HCT116 (cell line): ENCODE data around the gene HSPG2. TPM values are rescaled to one million over a fixed set of nuclear protein-coding genes. Genes with fewer than 3 reads are reported as not detected.

ENCODE experiments used
- ATAC-seq: fragments of 200-7000 bp; cut with Tn5 transposase; 2 replicates; pipeline ENCODE4 v1.9.1; 2020; ENCODE audit warnings: mild to moderate bottlenecking, moderate library complexity
- BruUV-seq: library from RNA; stranded (reverse); fragments of 400-500 nt; replicated peaks from 2 replicates; lab custom pipeline; 2021; lab: Mats Ljungman, UMichigan
- CTCF ChIA-PET: fragments of 300-600 bp; sonication (Branson Sonifier 250); formaldehyde crosslinking; loops from one replicate; lab custom pipeline; 2021; ENCODE audit warnings: antibody characterized with exemption; lab: Charles Lee
- POLR2A ChIA-PET: fragments of 300-600, 350-600 bp; sonication (Branson Sonifier 250); formaldehyde crosslinking; loops from one replicate; lab custom pipeline; 2021; ENCODE audit warnings: antibody characterized with exemption; lab: Charles Lee
- RAD21 ChIA-PET, 2 experiments: fragments of 300-600 bp; sonication (Branson Sonifier 250); formaldehyde crosslinking; loops; one replicate each; lab custom pipeline; 2023; ENCODE audit warnings: low total read pairs in 2 of 2; ENCODE audit not compliant: uncharacterized antibody in 2 of 2, unreplicated experiment in 2 of 2, low non-redundant PET in 1 of 2; lab: Charles Lee
- DNase-seq: peaks from one replicate; pipeline ENCODE4 v3.0.0-alpha.2; 2010; ENCODE audit warnings: low read depth, low spot score
- H2AFZ ChIP-seq: fragments of 200-600 bp; shearing (Covaris generic), sonication (generic); 2 replicates; pipeline ENCODE4 v1.6.1; 2017; ENCODE audit warnings: low read depth, mixed run types, mixed read lengths, antibody characterized with exemption, low read length; ENCODE audit not compliant: poor library complexity, severe bottlenecking
- H3K27ac ChIP-seq: 2 replicates; pipeline ENCODE4 v1.5.1; 2012; ENCODE audit warnings: low read depth, low read length
- H3K27me3 ChIP-seq: fragments of 200-600 bp; sonication (generic); 2 replicates; pipeline ENCODE4 v1.6.1; 2016; ENCODE audit warnings: mixed run types, low read length, mixed read lengths; ENCODE audit not compliant: insufficient read depth
- H3K36me3 ChIP-seq, 2 experiments: fragments of 200-500 bp in 1 of 2; fragments of 200-600 bp in 1 of 2; sonication (Bioruptor generic) in 1 of 2; sonication (generic) in 1 of 2; 2 replicates each; pipeline versions ENCODE4 v1.5.1 to v1.6.1; 2014 to 2016; ENCODE audit warnings: low read length in 2 of 2, inconsistent platforms in 1 of 2, mixed read lengths in 1 of 2, mixed run types in 1 of 2; ENCODE audit not compliant: insufficient read depth in 2 of 2, control insufficient read depth in 1 of 2
- H3K4me1 ChIP-seq, 2 experiments: fragments of 200-600 bp in 1 of 2; sonication (generic) in 1 of 2; 2 replicates each; pipeline versions ENCODE4 v1.5.1 to v1.6.1; 2012 to 2017; ENCODE audit warnings: low read length in 2 of 2, inconsistent platforms in 1 of 2, mild to moderate bottlenecking in 1 of 2, mixed read lengths in 1 of 2, mixed run types in 1 of 2, moderate library complexity in 1 of 2; ENCODE audit not compliant: insufficient read depth in 2 of 2, control insufficient read depth in 1 of 2
- H3K4me2 ChIP-seq: fragments of 200-600 bp; sonication (generic); 2 replicates; pipeline ENCODE4 v1.6.1; 2017; ENCODE audit warnings: mixed run types, low read length, mixed read lengths
- H3K4me3 ChIP-seq, 2 experiments: fragments of 200-600 bp in 1 of 2; sonication (generic) in 1 of 2; replicated peaks in 1 of 2; 2 replicates each; pipeline ENCODE4 v1.5.1; 2011 to 2016; ENCODE audit warnings: low read length in 2 of 2, control low read depth in 1 of 2, low read depth in 1 of 2, mild to moderate bottlenecking in 1 of 2, mixed read lengths in 1 of 2, mixed run types in 1 of 2
- H3K79me2 ChIP-seq: fragments of 200-600 bp; sonication (generic); 2 replicates; pipeline ENCODE4 v1.6.1; 2017; ENCODE audit warnings: mild to moderate bottlenecking, mixed run types, low read length, moderate library complexity, mixed read lengths; ENCODE audit not compliant: insufficient read depth
- H3K9ac ChIP-seq: fragments of 200-600 bp; sonication (generic); 2 replicates; pipeline ENCODE4 v1.6.1; 2016; ENCODE audit warnings: low read length, mixed read lengths
- H3K9me2 ChIP-seq: fragments of 200-600 bp; sonication (generic), shearing (Covaris generic); 2 replicates; pipeline ENCODE4 v1.6.1; 2017; ENCODE audit warnings: mixed run types, mild to moderate bottlenecking, moderate library complexity; ENCODE audit not compliant: insufficient read depth
- H3K9me3 ChIP-seq, 2 experiments: fragments of 200-500 bp in 1 of 2; fragments of 200-600 bp in 1 of 2; sonication (Bioruptor generic) in 1 of 2; sonication (generic) in 1 of 2; 2 replicates each; pipeline ENCODE4 v1.6.1; 2014 to 2017; ENCODE audit warnings: low read length in 2 of 2, mixed read lengths in 2 of 2, inconsistent platforms in 1 of 2, low read depth in 1 of 2, mild to moderate bottlenecking in 1 of 2, mixed run types in 1 of 2, moderate library complexity in 1 of 2; ENCODE audit not compliant: control insufficient read depth in 1 of 2, insufficient read depth in 1 of 2
- H4K20me1 ChIP-seq: fragments of 200-600 bp; sonication (generic), shearing (Covaris generic); 2 replicates; pipeline ENCODE4 v1.6.1; 2017; ENCODE audit warnings: mixed run types, mild to moderate bottlenecking, moderate library complexity; ENCODE audit not compliant: insufficient read depth
- CBX3 ChIP-seq: IDR thresholded peaks from 2 replicates; pipeline ENCODE4 v1.6.1; 2012; ENCODE audit warnings: low read depth
- ELF1 ChIP-seq: IDR thresholded peaks from 2 replicates; pipeline ENCODE4 v1.6.1; 2012; ENCODE audit warnings: low read depth, borderline replicate concordance
- EZH2 ChIP-seq: fragments of 200-600 bp; sonication (generic); IDR thresholded peaks from 2 replicates; pipeline ENCODE4 v1.6.1; 2017; ENCODE audit warnings: antibody characterized with exemption, mixed run types
- FOSL1 ChIP-seq: IDR thresholded peaks from 2 replicates; pipeline ENCODE4 v1.6.1; 2012; ENCODE audit warnings: low read depth
- JUND ChIP-seq: IDR thresholded peaks from 2 replicates; pipeline ENCODE4 v1.6.1; 2012
- POLR2AphosphoS5 ChIP-seq: IDR thresholded peaks from 2 replicates; pipeline ENCODE4 v1.6.1; 2011; ENCODE audit warnings: mild to moderate bottlenecking, low read depth, low read length, moderate library complexity
- RAD21 ChIP-seq: IDR thresholded peaks from 2 replicates; pipeline ENCODE4 v1.6.1; 2012; ENCODE audit warnings: low read depth, mild to moderate bottlenecking
- SRF ChIP-seq: IDR thresholded peaks from 2 replicates; pipeline ENCODE4 v1.6.1; 2012; ENCODE audit warnings: low read depth
- YY1 ChIP-seq: IDR thresholded peaks from 2 replicates; pipeline ENCODE4 v1.6.1; 2011; ENCODE audit warnings: low read length, low read depth, moderate library complexity, mild to moderate bottlenecking; ENCODE audit not compliant: insufficient replicate concordance; ENCODE audit errors: extremely low read depth
- intact Hi-C: fragments of 100-400 bp; cut with micrococcal nuclease; formaldehyde crosslinking; loops from 2 replicates; pipeline ENCODE4 v1.10.0; 2022
- total RNA-seq: library from RNA; stranded (reverse); gene quantifications from one replicate; pipeline ENCODE4 v1.2.1, GENCODE V29; 2021; ENCODE audit not compliant: unreplicated experiment
- TF ChIP-seq, protein P1 (sequence below), 3 experiments: fragments of 200-600 bp in 1 of 3; sonication (generic) in 1 of 3; IDR thresholded peaks in 2 of 3; conservative IDR thresholded peaks in 1 of 3; 2 replicates each; pipeline ENCODE4 v1.5.1; 2012 to 2017; ENCODE audit warnings: low read depth in 2 of 3, low read length in 2 of 3, antibody characterized with exemption in 1 of 3, borderline replicate concordance in 1 of 3, control low read depth in 1 of 3, mild to moderate bottlenecking in 1 of 3, mixed read lengths in 1 of 3, mixed run types in 1 of 3, moderate library complexity in 1 of 3; ENCODE audit not compliant: insufficient read depth in 1 of 3
- TF ChIP-seq, protein P2 (sequence below): IDR thresholded peaks from 2 replicates; pipeline ENCODE4 v1.6.1; 2011; ENCODE audit warnings: mild to moderate bottlenecking, low read length, moderate library complexity; ENCODE audit not compliant: insufficient replicate concordance; ENCODE audit errors: extremely low read depth

HSPG2 gene
- total RNA-seq, 1 experiment from 2014 or later = 55.7 TPM

DNA sequence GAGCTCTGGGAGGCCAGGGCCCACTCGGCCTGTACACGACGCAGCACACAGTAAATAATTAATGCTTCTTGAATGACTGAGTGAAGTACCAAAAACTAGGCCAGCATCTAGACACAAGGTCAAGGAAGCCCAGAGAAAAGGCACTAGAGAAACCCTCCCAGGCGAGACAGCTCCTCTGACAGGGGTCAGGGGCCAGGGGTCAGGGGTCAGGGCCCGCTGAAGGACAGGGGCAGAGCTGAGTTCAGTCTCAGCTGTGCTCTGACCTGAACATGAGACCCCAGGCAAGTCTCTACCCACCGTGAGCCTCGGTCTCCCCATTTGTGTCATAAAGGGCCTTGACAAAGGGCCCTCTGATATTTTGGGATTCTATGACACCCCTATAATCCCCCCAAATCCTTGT is 68.6 kb downstream of the HSPG2 start:
- Histone ChIP-seq H2AFZ (no peak overlapping the region), H3K9ac (no peak overlapping the region), H3K4me3 (no peak overlapping the region), H3K9me2 (no peaks in the 10 kb centered on the region), H4K20me1 (no peaks in the 10 kb centered on the region), H3K4me1 (peaks cover 20 to 30% of the 10 kb centered on the region in 2 experiments), H3K9me3 (no peaks in the 10 kb centered on the region), H3K27me3 (no peaks in the 10 kb centered on the region), H3K79me2 (no peaks in the 10 kb centered on the region), H3K4me2 (no peak overlapping the region), H3K36me3 (no peaks in the 10 kb centered on the region), H3K27ac (no peak overlapping the region)
- no peak for TF ChIP-seq YY1
- TF ChIP-seq EZH2 = no peak
- no peak for TF ChIP-seq POLR2AphosphoS5
- TF ChIP-seq CBX3 = no peak
- no peak for TF ChIP-seq ELF1
- TF ChIP-seq SRF = no peak
- TF ChIP-seq RAD21 = no peak
- TF ChIP-seq, protein P1, sequence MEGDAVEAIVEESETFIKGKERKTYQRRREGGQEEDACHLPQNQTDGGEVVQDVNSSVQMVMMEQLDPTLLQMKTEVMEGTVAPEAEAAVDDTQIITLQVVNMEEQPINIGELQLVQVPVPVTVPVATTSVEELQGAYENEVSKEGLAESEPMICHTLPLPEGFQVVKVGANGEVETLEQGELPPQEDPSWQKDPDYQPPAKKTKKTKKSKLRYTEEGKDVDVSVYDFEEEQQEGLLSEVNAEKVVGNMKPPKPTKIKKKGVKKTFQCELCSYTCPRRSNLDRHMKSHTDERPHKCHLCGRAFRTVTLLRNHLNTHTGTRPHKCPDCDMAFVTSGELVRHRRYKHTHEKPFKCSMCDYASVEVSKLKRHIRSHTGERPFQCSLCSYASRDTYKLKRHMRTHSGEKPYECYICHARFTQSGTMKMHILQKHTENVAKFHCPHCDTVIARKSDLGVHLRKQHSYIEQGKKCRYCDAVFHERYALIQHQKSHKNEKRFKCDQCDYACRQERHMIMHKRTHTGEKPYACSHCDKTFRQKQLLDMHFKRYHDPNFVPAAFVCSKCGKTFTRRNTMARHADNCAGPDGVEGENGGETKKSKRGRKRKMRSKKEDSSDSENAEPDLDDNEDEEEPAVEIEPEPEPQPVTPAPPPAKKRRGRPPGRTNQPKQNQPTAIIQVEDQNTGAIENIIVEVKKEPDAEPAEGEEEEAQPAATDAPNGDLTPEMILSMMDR (IDR thresholded peaks at IDR 0.05 in 2 of 3, conservative IDR thresholded peaks at IDR 0.05 in 1 of 3; ENCODE audit: borderline replicate concordance in 1 of 3, insufficient read depth in 1 of 3, low read depth in 2 of 3, low read length in 2 of 3) = no peak
- no peak for TF ChIP-seq JUND
- TF ChIP-seq FOSL1 = no peak
- TF ChIP-seq, protein P2, sequence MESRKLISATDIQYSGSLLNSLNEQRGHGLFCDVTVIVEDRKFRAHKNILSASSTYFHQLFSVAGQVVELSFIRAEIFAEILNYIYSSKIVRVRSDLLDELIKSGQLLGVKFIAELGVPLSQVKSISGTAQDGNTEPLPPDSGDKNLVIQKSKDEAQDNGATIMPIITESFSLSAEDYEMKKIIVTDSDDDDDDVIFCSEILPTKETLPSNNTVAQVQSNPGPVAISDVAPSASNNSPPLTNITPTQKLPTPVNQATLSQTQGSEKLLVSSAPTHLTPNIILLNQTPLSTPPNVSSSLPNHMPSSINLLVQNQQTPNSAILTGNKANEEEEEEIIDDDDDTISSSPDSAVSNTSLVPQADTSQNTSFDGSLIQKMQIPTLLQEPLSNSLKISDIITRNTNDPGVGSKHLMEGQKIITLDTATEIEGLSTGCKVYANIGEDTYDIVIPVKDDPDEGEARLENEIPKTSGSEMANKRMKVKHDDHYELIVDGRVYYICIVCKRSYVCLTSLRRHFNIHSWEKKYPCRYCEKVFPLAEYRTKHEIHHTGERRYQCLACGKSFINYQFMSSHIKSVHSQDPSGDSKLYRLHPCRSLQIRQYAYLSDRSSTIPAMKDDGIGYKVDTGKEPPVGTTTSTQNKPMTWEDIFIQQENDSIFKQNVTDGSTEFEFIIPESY = no peak
- CTCF ChIA-PET = no interaction called here
- RAD21 ChIA-PET = no interaction called here
- POLR2A ChIA-PET = no interaction called here
- no peak for DNase-seq
- intact Hi-C loops = no loop called here
- BruUV-seq = no TSS peak
- ATAC-seq = no peak
